DLD1 (cell line): ENCODE measurements around the gene MORC1.
"Not testable (repeated sequence)": the region's sequence is repeated elsewhere in the genome, so short reads cannot be mapped to it uniquely, and the experiment has no call there.

Experiments used
- in situ Hi-C: cut with HindIII; loops from 2 replicates; pipeline ENCODE4 v1.10.0; 2017; ENCODE audit warnings: low sequenced_read_pairs

MORC1 gene, protein sequence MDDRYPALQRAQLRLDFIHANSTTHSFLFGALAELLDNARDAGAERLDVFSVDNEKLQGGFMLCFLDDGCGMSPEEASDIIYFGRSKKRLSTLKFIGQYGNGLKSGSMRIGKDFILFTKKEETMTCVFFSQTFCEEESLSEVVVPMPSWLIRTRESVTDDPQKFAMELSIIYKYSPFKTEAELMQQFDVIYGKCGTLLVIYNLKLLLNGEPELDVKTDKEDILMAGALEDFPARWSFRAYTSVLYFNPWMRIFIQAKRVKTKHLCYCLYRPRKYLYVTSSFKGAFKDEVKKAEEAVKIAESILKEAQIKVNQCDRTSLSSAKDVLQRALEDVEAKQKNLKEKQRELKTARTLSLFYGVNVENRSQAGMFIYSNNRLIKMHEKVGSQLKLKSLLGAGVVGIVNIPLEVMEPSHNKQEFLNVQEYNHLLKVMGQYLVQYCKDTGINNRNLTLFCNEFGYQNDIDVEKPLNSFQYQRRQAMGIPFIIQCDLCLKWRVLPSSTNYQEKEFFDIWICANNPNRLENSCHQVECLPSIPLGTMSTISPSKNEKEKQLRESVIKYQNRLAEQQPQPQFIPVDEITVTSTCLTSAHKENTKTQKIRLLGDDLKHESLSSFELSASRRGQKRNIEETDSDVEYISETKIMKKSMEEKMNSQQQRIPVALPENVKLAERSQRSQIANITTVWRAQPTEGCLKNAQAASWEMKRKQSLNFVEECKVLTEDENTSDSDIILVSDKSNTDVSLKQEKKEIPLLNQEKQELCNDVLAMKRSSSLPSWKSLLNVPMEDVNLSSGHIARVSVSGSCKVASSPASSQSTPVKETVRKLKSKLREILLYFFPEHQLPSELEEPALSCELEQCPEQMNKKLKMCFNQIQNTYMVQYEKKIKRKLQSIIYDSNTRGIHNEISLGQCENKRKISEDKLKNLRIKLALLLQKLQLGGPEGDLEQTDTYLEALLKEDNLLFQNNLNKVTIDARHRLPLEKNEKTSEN

DNA sequence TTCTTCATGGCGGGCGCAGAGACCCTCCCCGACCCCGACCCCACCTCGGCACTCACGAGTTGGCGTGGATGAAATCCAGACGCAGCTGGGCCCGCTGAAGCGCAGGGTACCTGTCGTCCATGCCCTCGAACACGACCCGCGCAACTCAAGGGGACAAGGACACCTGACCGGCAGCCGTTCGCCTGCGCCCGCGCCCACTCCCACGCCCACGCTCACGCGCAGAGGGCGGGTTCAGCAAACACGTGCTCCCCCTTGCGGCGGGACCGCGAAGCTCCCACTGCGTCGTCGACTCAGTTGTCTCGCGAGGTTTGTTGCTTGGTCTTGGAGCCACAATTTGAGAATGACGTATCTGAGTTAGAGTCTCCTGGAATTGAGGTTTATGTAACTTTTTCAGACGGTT, at the start of gene MORC1:
Gene MORC1, minus strand, starts transcription at position 196 of the 400 bp plus-strand sequence. Its CDS starts 75 bp downstream, at position 121.
- in situ Hi-C loops = no loop called here

DNA sequence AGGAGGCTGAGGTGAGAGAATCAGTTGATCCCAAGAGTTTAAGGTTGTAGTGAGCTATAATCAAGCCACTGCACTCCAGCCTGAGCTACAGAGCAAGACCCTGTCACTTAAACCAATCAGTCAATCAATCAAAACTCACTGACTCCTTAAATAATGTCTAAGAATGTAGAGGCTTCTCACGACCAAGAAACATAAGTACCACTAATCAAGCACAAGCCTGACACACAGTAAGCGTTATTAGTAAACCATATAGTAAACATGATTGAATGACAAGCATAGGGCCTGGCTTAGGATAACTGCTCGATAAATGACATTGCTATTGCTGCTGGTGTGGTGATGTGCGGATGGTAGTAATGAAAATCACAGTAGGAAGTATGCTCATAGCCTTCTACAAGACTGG, 48.0 kb upstream of the MORC1 start:
- in situ Hi-C loops = no loop called here

DNA sequence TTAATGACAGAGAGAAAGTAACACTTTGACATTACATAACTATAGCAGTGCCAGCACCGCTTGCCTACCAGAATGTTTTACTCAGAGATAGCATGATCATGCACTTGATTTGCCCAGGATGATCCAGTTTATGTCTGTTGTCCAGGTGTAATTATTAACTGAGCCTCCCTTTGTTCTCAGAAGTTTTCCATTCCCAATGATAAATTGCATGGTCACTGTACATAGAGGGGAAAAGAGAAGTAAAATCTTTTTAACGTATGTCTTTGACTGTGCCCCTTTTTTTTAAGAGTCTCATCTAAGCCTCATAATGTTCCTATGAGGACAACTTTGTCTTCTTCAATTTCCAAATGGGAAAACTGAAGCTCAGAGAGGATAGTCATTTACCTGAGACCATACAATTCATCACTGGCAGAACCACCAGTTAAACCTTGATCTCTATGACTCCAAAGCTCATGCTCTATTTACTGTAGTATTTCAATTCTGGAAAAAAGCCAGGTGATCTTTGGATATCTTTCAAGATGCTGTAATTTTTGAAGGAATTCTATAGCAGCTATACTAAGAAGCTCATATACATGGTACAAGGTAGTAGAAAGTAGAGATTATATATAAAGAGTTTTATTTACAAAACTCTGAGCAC, 43.7 kb upstream of the MORC1 start:
- in situ Hi-C loops = no loop called here

DNA sequence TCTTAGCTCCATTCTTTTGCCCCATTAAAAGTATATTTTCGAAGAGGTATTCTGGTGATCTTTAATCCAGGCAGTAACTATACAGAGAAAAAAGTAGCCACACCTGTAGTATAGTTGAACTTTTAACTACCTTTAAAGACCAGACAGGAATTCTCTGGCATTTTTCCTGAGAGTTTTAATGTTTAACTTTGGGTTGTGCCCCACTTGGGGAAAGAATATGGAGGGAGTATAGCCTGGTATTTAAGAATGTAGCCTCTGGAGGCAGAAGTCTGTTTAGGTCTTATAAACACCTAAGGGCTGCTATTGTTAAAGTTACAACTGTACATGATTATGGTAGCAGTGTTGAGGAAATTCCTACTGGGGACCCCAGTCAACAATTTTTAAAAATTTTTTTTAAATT, 37.9 kb upstream of the MORC1 start:
- in situ Hi-C loops = no loop called here

DNA sequence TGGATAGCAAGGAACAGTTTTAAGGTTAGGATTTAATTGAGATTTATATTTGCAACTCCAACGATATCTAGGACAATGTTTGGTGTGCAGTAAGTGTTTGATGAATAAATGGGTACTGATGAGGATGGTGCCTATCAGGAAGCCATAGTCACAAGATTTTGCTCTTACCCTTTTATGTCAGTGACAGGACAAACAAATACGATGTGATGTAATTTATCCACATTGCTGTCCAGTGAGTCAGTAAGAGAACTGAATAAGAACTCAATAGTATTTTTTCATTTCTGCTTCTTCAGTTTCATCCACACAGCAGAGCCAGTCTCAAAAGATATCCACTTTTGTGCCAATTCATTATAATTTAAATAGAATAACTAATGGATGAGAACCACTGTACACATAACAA, 37.0 kb upstream of the MORC1 start:
- in situ Hi-C loops = no loop called here

DNA sequence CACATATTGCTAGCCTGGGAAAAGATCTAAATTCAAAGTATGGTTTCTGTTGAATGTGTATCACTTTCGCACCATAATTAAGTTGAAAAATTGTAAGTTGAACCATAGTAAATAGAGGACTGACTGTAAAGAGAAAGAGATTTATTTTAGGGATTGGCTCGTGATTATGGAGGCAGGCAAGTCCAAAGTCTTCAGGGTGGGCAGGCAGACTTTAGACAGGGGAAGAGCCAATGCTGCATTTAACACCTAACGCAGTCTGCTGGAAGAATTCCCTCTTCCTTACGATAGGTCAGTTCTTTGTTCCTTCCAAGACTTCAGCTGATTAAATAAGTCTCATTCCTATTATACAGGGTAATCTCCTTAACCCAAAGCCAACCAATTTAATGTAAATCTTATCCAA, 34.4 kb upstream of the MORC1 start:
- in situ Hi-C loops = no loop called here

DNA sequence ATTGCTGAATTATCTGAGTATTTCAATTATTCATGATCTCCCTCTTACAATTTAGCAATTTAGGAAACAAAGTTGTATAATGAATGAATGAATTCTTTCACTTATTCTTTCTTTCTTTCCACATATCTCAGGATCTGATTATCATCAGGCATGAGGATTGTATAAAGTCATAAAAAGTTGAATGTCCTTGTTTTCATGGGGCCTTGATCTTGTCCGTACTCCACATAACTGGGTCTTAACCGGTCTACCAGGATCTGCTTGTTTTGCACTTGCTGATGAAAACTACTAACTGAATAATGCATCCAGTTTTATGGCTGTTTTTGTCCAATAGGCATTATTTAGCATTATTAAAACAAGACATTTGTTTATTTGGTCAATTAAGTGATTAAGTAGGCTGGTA, 31.1 kb upstream of the MORC1 start:
- in situ Hi-C loops = no loop called here

DNA sequence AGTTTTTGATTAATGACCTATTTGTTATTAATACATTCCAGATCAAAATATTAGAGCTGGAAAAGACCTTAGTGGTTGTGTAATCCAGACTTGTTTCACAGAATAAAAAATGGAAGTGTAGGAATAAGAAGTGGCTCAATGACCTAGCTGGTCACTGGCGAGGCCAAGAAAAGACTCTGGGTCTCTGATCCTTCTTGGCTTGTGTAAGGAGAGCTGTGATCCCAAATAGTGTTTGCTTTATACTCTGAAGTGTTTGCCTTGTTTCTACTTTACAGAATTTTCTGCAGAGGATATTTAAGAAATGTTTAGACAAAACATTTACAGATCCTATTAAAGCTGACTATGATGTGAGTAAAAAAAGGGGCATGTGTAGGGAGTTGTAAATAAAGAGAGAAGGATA, 25.7 kb upstream of the MORC1 start:
- in situ Hi-C loops = no loop called here

DNA sequence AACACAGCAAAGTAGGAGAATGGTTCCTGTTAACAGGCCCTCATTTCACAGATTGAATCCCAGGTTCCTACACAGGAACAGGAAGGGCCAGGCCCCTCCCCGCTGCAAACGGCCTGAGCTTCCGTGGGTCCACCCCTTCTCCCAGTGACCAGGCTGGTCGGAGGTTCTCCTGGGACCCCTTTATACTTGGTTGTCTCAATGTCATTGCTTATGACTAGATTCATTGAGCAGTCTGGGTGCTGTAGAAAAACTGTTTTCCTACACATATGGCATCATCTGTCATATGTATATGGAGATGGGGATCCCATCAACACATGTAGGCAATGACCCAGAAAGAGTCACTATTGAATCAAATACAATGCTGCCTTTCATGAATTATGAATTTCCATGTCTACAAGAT, 22.4 kb upstream of the MORC1 start:
- in situ Hi-C loops = no loop called here

DNA sequence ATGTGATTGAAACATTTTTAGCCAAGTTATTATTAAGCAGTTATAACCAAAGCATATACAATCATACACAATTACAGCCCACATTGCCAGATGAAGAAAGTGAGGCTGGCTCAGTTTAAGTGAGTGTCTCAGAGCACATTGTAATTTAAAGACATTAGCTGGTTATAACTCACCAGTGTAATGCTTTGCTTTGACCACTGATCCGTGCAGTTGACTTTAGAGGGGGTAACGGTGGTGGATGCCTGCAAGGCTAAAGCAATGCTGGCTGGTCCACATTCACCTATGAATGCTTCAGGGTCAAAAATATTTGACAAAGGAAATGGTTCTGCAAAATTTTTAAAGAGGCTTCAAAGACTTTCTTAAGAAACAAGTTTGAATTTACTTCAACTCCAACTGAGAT, 19.8 kb upstream of the MORC1 start:
- in situ Hi-C loops = no loop called here

DNA sequence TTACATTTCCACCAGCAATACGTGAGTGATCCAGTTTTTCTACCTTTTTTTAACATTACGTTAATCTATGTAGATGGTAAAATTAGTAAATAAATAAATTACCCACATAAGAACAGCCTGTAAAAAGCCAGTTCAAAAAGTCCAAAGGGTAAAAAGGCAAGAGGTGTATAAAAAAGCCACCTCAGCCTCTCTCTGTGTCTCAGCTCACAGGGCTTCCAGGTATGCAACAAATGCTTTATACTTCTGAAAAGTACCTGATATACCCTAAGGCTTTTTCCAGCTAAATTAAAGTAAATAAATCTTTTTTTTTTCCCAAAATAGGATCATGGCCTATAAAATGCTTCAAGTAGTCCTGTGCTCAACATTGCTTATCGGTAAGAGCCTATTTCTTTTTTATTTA, 18.6 kb upstream of the MORC1 start, which contains the start of gene C3orf85:
Gene C3orf85, plus strand, starts transcription at position 197 of the 400 bp plus-strand sequence. Its CDS starts 129 bp downstream, at position 326.
- in situ Hi-C loops = no loop called here

DNA sequence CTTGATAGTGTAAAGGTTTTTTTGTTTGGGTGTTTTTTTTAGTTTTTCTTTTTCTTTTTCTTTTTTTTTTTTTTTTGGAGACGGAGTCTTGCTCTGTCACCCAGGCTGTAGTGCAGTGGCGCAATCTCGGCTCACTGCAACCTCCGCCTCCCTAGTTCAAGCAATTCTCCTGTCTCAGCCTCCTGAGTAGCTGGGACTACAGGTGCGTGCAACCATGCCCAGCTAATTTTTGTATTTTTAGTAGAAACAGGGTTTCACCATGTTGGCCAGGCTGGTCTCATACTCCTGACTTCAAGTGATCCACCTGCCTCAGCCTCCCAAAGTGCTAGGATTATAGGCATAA, 15.5 kb upstream of the MORC1 start:
- in situ Hi-C loops = not testable (repeated sequence)

DNA sequence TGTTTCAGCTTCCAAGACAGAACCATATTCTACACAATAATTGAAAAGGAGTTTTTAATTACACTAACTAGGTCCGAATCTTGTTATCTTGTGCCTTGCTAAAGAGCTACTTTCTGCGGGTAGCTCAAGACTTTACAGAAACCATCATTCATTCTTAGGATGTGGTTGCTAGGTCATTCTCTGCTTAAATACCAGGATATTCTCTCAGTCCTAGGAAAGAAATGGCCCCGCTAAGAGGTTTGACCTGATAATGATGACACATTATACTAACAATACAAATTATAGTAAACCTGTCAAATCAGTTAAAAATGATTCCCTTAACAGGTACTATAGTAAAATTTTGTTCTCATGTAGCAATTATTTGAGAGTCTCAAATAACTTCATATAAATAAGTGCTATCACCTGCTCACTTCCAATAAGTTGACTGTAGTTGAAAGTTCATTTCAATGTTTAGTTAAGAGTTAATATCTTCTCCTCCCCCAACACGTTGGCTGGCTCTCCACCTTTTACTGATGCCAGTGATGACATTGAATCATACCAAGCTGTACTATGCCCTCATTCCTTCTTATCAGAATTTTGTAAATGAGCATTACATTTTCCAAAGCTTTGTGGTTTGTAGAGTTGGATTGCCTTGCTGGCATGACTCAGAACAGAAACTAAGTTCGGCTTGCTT, 15.0 kb upstream of the MORC1 start:
- in situ Hi-C loops = no loop called here

DNA sequence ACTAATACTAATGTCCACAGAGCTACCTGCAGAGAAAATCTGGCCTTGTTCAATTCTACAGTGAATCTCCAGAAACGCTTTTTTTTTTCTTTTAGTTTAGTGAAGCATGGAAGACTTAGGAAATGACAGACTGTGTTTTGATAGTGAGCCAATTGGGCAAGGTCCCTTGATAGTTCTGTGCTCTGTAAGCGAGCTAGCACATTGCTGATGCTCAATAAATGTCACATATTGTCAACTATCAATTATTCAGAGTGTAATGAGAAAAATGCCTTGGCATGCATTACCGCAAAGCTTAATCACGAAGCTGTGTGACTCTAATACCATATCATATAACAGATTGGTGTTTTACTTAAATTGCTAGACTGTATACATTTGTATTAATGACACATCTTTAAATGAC, 13.3 kb upstream of the MORC1 start:
- in situ Hi-C loops = no loop called here

DNA sequence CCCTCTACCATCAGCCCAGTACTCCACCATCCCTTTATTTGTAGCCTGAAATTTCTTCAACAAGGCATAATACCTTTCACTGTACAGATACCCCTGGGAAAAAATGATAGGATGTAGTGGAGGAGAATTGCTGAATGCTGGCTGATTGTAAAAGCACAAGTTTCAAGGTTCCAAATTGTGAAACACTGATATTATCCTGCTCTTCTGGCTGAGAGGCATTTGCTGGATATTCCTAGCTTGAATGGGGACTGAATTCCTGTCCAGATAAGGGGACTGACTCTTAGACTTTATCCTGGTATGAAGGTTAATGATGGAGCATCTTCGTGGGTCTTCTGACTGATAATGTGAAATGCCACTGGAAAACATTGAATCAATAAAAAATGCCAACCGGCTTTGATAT, 9.6 kb upstream of the MORC1 start:
- in situ Hi-C loops = no loop called here

DNA sequence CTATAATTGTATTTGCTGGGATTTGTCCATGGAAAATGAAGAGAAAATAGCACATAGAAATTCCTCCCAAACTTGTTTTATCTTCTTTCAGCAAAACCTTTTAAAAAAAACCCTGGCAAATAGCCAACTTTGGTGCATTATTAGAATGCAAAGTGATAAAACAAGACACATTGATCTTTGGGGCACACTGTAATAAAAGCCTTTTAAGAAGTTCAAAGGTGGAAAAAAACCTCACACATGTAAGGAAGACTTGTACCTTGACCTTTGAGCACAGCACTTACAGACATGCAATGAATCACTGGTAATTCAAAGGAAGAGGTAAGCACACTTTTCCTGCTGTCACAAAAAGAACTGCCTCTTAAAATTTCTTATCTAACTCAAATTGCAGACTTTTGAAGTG, 8.0 kb upstream of the MORC1 start:
- in situ Hi-C loops = no loop called here

DNA sequence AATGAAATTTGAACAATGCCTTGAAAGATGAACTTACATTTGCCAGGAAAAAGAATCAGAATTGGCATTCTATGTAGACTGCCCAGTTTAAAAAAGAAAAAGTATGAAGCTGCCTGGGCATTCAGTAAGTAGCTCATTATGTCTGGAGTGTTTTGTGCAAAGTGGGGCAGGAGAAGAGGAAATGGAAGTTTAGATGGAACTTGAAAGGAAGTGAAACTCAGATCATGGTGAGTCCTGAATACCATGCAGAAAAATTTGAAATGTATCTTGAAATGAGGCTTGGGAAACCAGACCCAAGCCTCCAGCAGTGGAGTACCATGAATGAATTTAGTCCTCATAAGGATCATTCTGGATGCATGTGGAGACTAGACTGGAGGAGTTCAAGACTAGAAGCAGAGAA, 4.8 kb upstream of the MORC1 start:
- in situ Hi-C loops = no loop called here

DNA sequence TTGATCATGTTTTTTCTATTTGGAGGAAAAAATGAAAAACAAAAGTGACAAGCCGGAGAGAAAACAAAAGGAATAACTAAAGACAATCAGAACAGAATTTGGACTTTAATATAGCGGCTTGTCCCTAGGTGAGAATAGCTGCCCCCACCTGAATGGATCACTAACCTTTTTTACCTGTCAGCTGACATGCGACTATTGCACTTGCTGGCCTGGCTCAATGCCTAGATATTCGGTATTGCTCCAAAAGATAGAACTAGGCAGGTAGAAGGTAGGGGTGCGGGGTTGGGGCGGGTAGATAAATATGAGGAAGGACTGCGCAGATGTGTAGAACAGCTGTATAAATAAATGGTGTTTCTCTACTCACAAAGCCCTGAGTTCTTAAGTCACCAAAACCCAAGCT, 650 bp upstream of the MORC1 start:
- in situ Hi-C loops = no loop called here

DNA sequence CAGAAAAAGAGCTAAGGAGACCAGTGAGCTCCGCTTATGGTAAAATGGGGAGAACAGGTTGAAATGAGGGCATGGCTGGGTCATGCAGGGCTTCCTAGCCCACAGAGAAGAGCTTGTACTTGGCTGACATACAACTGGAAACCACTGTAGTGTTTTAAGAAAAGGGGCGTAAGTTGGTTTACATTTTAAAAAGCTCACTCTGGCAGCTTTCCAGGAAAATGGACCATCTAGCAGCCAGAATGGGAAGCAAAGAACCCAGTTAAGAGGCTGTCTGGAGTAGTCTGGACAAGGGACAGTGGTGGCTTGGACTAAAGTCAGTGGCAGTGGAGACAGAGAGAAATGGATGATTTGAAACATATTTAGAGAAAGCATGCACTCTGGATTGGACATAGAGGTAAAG, 1.9 kb downstream of the MORC1 start:
- in situ Hi-C loops = no loop called here

DNA sequence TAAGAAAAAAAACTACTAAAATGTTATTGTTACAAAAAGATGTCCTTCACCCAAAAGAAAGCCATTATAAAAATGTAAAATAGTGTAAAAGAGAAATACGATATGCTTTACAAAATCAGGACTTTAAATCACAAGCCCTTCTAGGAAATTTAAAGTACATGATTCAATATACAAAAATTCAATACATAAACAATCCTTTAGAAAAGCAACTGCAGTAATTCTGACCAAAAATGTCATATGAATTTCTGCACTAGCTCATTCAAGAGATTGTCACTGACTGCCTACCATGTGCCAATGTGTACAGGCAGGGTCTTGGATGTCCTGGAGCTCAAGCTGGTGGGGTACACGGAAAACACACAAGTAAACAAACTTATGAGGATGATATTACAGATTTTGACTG, 2.5 kb downstream of the MORC1 start:
- in situ Hi-C loops = no loop called here

DNA sequence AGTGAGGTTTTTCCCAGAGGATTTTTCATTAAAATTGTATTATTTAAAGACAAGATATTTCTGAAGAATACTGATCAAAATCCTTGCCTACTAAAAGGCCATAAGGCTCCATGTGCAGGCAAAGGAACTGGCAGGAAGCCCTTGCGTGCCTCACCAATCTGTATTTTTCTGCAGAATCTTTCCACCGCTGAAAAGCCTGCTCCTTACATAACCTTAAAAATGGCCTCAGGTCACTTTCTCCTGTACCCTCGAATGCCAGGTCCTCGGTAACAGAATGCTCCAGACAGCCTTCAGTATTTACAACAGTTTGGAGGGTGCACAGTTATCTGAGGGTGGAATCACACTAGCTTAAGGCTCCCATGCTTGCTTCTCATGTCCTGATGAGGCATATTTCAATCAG, 3.2 kb downstream of the MORC1 start:
- in situ Hi-C loops = no loop called here
